A673 (cell line): ENCODE measurements around the gene ZNF777.

Experiments
- EZH2 ChIP-seq: fragments of 200-600 bp; sonication (generic); IDR thresholded peaks from 2 replicates; pipeline ENCODE4 v1.6.1; 2017; ENCODE audit warnings: borderline replicate concordance, low read depth, mild to moderate bottlenecking, mixed read lengths, antibody characterized with exemption, low read length; ENCODE audit not compliant: poor library complexity, severe bottlenecking
- TF ChIP-seq, protein P1 (sequence below): fragments of 300-800, 200-600 bp; sonication (generic); conservative IDR thresholded peaks from 2 replicates; pipeline ENCODE4 v1.5.1; 2017; ENCODE audit warnings: low read depth, mild to moderate bottlenecking, antibody characterized with exemption, low read length, moderate library complexity, mixed read lengths

DNA sequence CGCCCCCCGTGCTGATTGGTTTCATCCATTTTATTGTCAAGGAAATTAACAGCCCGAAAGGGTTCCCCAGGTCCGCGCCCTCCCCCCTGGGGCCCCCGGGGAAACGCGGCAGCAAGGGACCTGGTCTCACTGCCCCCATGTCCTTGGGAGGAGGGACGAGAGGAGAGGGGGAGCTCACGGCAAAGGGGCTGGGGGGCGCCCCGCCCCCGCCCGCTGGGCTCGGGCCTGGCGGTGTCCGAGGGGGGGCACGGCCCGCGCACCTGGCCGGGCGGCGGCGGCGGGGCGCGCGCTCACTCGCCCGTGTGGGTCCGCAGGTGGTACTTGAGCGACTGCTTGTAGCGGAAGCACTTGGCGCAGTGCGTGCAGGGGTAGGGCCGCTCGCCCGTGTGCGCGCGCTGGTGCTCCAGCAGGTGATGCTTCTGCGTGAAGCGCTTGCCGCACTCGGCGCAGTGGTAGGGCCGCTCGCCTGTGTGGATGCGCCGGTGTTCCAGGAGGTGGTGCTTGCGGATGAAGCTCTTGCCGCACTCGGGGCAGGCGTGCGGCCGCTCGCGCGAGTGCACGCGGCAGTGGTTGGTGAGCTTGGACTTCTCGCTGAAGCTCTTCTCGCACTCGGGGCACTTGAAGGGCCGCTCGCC is 29.3 kb downstream of the ZNF777 start:
- TF ChIP-seq, protein P1, sequence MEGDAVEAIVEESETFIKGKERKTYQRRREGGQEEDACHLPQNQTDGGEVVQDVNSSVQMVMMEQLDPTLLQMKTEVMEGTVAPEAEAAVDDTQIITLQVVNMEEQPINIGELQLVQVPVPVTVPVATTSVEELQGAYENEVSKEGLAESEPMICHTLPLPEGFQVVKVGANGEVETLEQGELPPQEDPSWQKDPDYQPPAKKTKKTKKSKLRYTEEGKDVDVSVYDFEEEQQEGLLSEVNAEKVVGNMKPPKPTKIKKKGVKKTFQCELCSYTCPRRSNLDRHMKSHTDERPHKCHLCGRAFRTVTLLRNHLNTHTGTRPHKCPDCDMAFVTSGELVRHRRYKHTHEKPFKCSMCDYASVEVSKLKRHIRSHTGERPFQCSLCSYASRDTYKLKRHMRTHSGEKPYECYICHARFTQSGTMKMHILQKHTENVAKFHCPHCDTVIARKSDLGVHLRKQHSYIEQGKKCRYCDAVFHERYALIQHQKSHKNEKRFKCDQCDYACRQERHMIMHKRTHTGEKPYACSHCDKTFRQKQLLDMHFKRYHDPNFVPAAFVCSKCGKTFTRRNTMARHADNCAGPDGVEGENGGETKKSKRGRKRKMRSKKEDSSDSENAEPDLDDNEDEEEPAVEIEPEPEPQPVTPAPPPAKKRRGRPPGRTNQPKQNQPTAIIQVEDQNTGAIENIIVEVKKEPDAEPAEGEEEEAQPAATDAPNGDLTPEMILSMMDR = no peak
- TF ChIP-seq EZH2 = no peak
